HG02981 (cell line): ENCODE data around the gene HADHA.
"Not testable (repeated sequence)": the region's sequence is repeated elsewhere in the genome, so short reads cannot be mapped to it uniquely, and the experiment has no call there.

Source experiments
- ATAC-seq: cut with Tn5 transposase; IDR thresholded peaks from one replicate; pipeline ENCODE4 v1.9.1; 2021; ENCODE audit warnings: mild to moderate bottlenecking, moderate library complexity; ENCODE audit not compliant: unreplicated experiment

Gene HADHA

DNA sequence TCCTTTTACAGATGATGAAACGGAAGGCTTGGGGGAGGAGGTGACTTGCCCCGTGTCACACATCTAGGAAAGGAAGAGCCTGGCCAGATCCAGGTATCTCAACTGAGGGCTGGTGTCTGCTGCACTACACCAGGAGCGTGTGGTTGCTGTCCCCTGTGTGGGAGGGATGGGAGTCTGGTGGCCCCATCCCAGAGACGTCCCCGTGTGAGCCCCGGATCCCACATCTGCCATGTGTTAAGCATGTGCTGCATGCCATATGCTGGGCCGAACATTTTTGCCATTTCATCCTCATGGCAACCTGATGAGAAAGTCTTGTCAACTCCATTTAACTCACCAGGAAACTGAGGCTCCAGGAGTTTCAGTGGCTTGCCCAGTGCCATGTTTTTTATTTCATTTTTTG, 67.3 kb downstream of the HADHA start:
- ATAC-seq: no peak

- ATAC-seq: no peak
These were observed 68.2 kb downstream of the HADHA start for GRCh38 chr2:26176279-26176615.

DNA sequence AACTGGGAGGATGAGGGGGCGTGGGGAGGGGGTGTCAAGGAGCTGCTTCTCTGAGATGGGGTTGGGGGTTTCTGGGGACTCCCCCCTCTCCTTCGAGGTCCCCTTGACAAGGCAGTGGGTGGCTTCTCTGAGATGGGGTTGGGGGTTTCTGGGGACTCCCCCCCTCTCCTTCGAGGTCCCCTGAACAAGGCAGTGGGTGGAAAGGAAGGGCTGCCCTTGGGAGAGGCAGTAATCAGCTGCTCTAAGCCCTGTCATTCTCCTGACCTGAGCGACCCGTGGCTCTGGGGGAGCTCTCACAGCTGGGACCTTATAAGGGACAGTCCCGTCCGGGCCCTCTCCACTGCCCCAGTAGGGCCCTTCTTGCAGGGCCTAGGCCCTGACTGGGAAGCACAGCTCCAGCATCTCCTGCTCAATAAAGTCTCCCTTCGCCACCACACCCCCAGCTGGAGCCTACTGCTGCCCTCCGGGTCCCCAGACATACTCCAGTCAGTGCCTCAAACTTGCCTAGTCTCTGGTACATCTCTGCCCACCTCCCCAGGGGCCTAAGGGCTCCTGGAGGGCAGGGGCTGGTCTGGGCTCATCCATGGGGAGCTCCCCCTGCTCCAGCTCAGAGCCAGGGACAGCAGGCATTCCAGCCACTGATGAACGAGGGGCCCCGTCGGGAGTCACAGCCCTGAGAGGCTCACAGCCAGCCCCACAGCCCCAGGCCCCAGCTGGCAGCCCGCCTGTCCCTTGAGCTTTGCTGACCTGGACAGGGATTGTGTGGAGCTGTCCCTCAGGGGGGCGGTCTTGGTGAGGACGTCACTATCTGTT, 68.8 kb downstream of the HADHA start:
- ATAC-seq: no peak

GRCh38 chr2:26174691-26175465, 69.6 kb downstream of the HADHA start:
- no peak for ATAC-seq

DNA sequence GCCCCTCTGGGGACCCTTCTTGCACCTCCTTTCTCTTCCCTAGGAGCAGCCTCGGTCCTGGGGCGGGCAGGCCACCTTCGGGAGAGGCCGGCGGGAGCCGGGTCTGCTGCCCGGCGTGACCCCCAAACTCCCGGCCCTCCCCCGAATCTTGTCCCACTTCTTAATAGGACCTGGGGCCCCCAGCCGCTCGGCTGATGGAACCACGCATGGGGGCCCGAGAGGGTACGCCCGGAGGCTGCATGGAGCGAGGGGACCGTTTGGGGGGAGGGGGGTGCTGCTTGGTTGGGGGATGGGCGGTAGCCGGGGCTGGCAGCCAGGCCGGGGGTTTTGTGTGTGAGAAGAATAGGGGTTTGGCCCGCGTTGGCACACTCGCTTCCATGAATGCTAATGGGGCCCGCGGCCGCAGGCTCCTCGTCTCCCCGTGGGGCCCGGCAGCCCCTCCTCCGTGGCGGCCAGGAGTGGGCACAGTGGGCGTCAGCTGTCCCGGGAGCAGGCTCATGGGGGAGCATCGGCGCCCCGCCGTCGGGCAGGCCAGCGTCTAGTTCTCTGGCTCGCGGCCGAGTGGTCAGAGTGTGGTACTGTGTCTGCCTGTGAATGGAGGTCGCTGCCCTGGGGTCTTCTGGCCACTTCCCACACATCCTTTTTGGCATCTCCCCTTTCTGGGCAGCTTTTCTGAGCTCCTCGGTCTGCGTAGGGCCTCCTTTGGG, 70.5 kb downstream of the HADHA start:
- ATAC-seq: no peak

GRCh38 chr2:26172871-26173775, 71.3 kb downstream of the HADHA start, which contains the start of gene GAREM2:
Gene GAREM2 (plus strand): TSS chr2:26173088. CDS start chr2:26173221, 133 bp downstream.
- ATAC-seq: no peak

GRCh38 chr2:26172189-26172870, 72.1 kb downstream of the HADHA start:
- ATAC-seq: no peak

DNA sequence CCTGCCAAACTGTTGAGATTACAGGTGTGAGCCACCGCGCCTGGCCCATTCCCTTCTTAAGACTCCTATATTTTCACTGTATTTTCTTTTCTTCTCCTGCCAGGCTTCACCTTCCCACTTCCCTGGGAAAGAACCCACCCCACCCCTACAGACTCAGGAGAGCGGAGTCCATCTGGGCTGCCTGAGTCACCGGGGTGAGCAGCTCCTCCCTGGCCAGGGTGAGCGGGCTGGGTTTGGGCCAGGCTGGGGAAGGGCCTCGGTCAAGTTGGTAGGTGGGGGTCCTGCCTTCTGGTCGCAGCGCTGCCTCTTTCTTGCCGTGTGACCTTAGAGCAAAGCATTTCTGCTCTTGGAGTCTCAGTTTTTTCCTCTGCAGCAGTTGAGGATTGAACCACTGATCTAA, 73.6 kb downstream of the HADHA start:
- no peak for ATAC-seq

- ATAC-seq: no peak
These were observed 74.6 kb downstream of the HADHA start for GRCh38 chr2:26169681-26170414.

DNA sequence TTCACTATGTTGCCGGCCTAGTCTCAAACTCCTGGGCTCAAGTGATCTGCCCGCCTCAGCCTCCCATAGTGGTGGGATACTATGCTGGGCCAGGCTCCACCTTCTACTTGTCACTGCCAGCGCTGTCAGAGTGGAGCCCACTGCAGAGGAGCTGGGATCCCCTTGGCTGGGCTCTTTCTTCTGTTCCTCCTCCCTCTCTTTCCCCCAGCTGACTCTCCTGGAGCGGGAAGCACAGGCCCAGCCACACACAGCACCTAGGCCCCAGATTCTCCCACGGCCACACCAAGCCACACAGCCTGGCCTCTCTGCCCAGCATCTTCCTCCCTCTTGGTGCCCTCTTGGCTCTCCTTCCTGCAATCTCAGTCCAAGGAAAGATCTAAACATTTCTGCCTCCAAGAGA, 75.2 kb downstream of the HADHA start:
- ATAC-seq: no peak

DNA sequence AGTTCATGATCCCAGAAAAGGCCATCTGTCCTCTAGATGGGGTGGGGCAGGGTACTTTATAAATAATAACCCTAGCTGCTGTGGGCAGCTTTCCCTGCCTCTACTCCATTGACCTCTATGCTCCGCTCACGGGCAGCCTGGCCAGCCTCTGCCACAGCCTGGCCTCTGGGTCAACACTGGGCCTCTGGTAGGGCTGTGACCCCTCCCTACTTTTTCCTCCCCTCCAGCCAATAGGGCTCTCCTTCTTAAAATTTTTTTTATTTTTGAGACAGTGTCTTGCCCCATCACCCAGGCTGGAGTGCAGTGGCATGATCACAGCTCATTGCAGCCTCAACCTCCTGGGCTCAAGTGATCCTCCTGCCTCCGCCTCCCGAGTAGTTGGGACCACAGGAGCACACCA, 75.6 kb downstream of the HADHA start:
- ATAC-seq: no peak

DNA sequence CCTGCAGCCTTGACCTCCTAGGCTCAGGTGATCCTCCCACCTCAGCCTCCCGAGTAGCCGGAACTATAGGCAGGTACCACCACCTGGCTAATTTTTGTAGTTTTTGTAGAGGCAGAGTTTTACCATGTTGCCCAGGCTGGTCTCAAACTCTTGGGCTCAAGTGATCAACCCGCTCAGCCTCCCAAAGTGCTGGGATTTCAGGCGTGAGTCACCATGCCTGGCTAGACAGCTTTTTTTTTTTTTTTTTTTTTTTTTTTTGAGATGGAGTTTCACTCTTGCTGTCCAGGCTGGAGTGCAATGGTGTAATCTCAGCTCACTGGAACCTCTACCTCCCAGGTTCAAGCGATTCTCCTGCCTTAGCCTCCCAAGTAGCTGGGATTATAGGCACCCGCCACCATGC, 77.9 kb downstream of the HADHA start:
- not testable (repeated sequence) for ATAC-seq

GRCh38 chr2:26165403-26165802, 79.0 kb downstream of the HADHA start:
- ATAC-seq: no peak

GRCh38 chr2:26164641-26165211, 79.7 kb downstream of the HADHA start:
- ATAC-seq: no peak

- ATAC-seq: no peak
These were observed 80.2 kb downstream of the HADHA start for GRCh38 chr2:26164231-26164630.

GRCh38 chr2:26162963-26163362, 81.5 kb downstream of the HADHA start:
- ATAC-seq: no peak

GRCh38 chr2:26161926-26162325, 82.5 kb downstream of the HADHA start:
- ATAC-seq: no peak

DNA sequence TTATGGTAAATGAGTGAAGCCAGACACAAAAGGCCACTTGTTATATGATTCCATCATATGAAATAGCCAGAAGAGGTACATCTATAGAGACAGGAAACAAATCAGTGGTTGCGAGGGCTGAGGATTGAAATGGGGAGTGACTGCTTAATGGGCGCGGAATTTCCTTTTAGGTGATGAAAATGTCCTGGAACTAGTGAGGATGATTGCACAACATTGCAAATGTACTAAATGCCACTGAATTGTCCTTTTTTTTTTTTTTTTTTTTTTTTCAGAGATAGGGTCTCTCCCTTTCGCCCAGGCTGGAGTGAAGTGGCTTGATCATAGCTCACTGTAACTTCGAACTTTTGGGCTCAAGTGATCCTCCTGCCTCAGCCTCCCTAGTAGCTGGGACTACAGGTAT, 86.9 kb downstream of the HADHA start:
- no peak for ATAC-seq

- no peak for ATAC-seq
These were observed 94.2 kb downstream of the HADHA start for GRCh38 chr2:26150243-26150642.
